ENCODE measurements around the gene LRBA. TPM values are rescaled to one million over a fixed set of nuclear protein-coding genes. Genes with fewer than 3 reads are reported as not detected.

LRBA gene
- polyA plus RNA-seq, 2 of the 4 experiments (the other 2 are of a cell fraction) = 10.7 to 25.1 TPM

GRCh38 chr4:150679765-150680343 is 335.2 kb downstream of the LRBA start:
- ATAC-seq = no peak
- Histone ChIP-seq H3K4me3 (no peak overlapping the region), H3K4me2 (peak overlapping the region; percentile 47), H3K27ac (no peak overlapping the region), H3K4me1 (no peaks in the 10 kb centered on the region), H3K9me3 (no peaks in the 10 kb centered on the region)
- POLR2A ChIA-PET = no interaction called here
- CTCF ChIA-PET = no interaction called here
- FAIRE-seq = no peak
- TF ChIP-seq RAD21 (conservative IDR thresholded peaks at IDR 0.05 in 1 of 2, IDR thresholded peaks at IDR 0.05 in 1 of 2) (no peak), REST (IDR thresholded peaks at IDR 0.05) (no peak), CHD4 (IDR thresholded peaks at IDR 0.05; ENCODE audit: borderline replicate concordance) (no peak), CEBPB (IDR thresholded peaks at IDR 0.05) (no peak), PHF8 (IDR thresholded peaks at IDR 0.05; ENCODE audit: borderline replicate concordance, low read depth) (no peak), HES2 (IDR thresholded peaks at IDR 0.05) (no peak), CTCF (IDR thresholded peaks at IDR 0.05) (no peak), HOXB13 (CRISPR knock-in tag; IDR thresholded peaks at IDR 0.05; ENCODE audit: low read depth) (no peak), RNF2 (IDR thresholded peaks at IDR 0.05; ENCODE audit: borderline replicate concordance, low read depth) (no peak), SMC3 (IDR thresholded peaks at IDR 0.05) (no peak), EHMT2 (IDR thresholded peaks at IDR 0.05; ENCODE audit: low read depth) (no peak), NR3C1 (IDR thresholded peaks at IDR 0.05) (no peak)
- DNase-seq (ENCODE audit: low read depth in 1 of 2, low spot score in 1 of 2) = no peak
- WGBS (ENCODE audit: missing lambda C conversion rate) = 73% methylated on average over 3 of the region's 3 CpGs

GRCh38 chr4:150679018-150679764 is 335.9 kb downstream of the LRBA start:
- Histone ChIP-seq H3K27ac (no peak overlapping the region), H3K4me3 (no peak overlapping the region)
- WGBS (ENCODE audit: missing lambda C conversion rate) = 63% methylated on average over 5 of the region's 5 CpGs

More at GRCh38 chr4:150679018-150679764, 335.9 kb downstream of the LRBA start:
- POLR2A ChIA-PET = no interaction called here
- Histone ChIP-seq H3K4me1 (no peaks in the 10 kb centered on the region), H3K9me3 (no peaks in the 10 kb centered on the region), H3K4me2 (peak overlapping the region; percentile 47)
- DNase-seq (ENCODE audit: low read depth in 1 of 2, low spot score in 1 of 2) (no peak), FAIRE-seq (no peak), ATAC-seq (no peak)
- CTCF ChIA-PET = no interaction called here
- no peak for TF ChIP-seq NPAS2 (CRISPR knock-in tag; IDR thresholded peaks at IDR 0.05; ENCODE audit: borderline replicate concordance)
- TF ChIP-seq CBX2 (IDR thresholded peaks at IDR 0.05; ENCODE audit: borderline replicate concordance, low read depth) = no peak
- no peak for TF ChIP-seq RARB (CRISPR knock-in tag; IDR thresholded peaks at IDR 0.05)
- no peak for TF ChIP-seq FOXS1 (CRISPR knock-in tag; IDR thresholded peaks at IDR 0.05)
- TF ChIP-seq JUNB (IDR thresholded peaks at IDR 0.05) = no peak
- TF ChIP-seq CTCF (IDR thresholded peaks at IDR 0.05) = no peak
- TF ChIP-seq BHLHE40 (IDR thresholded peaks at IDR 0.05; ENCODE audit: low read depth, low read length) = no peak

All from A549 (cell line).